Measurements from ENCODE around the gene RHOXF2B. TPM values are rescaled to one million over a fixed set of nuclear protein-coding genes. Genes with fewer than 3 reads are reported as not detected.

Gene RHOXF2B
- total and polyA plus RNA-seq, 2 of the 4 experiments (the other 2 are of a cell fraction) = not detected

GRCh38 chrX:120087289-120088017, 10.0 kb upstream of the RHOXF2B start:
- TF ChIP-seq CEBPB (IDR thresholded peaks at IDR 0.05; ENCODE audit: low read depth, low read length) (no peak), RCOR1 (IDR thresholded peaks at IDR 0.05; ENCODE audit: insufficient replicate concordance, low read length) (no peak), POLR2A (IDR thresholded peaks at IDR 0.05; ENCODE audit: low read depth, low read length) (no peak), MAZ (IDR thresholded peaks at IDR 0.05; ENCODE audit: borderline replicate concordance, low read depth, low read length) (no peak), BHLHE40 (IDR thresholded peaks at IDR 0.05; ENCODE audit: low read depth, low read length) (no peak), MAFK (IDR thresholded peaks at IDR 0.05; ENCODE audit: low read depth, low read length) (no peak), USF2 (IDR thresholded peaks at IDR 0.05; ENCODE audit: low read depth, low read length) (no peak), CHD1 (IDR thresholded peaks at IDR 0.05; ENCODE audit: low read depth, low read length) (no peak), SMC3 (IDR thresholded peaks at IDR 0.05; ENCODE audit: low read depth, low read length) (no peak), RFX5 (IDR thresholded peaks at IDR 0.05; ENCODE audit: low read depth, low read length) (no peak), MXI1 (IDR thresholded peaks at IDR 0.05; ENCODE audit: borderline replicate concordance, low read depth, low read length) (no peak), NFE2L2 (IDR thresholded peaks at IDR 0.05; ENCODE audit: low read depth, low read length) (no peak), RAD21 (IDR thresholded peaks at IDR 0.05; ENCODE audit: low read length) (no peak), FOS (IDR thresholded peaks at IDR 0.05; ENCODE audit: low read depth, low read length) (no peak), CTCF (conservative IDR thresholded peaks at IDR 0.05; ENCODE audit: low read depth, low read length) (no peak), ELK1 (IDR thresholded peaks at IDR 0.05; ENCODE audit: borderline replicate concordance, low read depth, low read length) (no peak)
- Histone ChIP-seq H3K9me3 (ENCODE audit: control insufficient read depth, insufficient read depth, low read length) (no peaks in the 10 kb centered on the region), H3K4ac (ENCODE audit: low read depth, low read length) (no peak overlapping the region), H4K8ac (ENCODE audit: low read depth in 2 of 2, low read length in 2 of 2) (no peak overlapping the region), H3K36me3 (ENCODE audit: control insufficient read depth, insufficient read depth, low read length) (no peaks in the 10 kb centered on the region), H2AK5ac (ENCODE audit: low read depth, low read length) (no peak overlapping the region), H3K4me1 (ENCODE audit: control insufficient read depth, insufficient read depth, low read length) (no peaks in the 10 kb centered on the region), H2BK120ac (ENCODE audit: low read depth, low read length) (no peak overlapping the region), H2BK15ac (ENCODE audit: low read depth, low read length) (no peak overlapping the region), H3K27ac (ENCODE audit: insufficient read depth, low read length) (no peak overlapping the region), H3K9ac (ENCODE audit: low read depth, low read length) (no peak overlapping the region), H3K4me3 (ENCODE audit: insufficient read depth, low read depth, low read length) (no peak overlapping the region), H3K27me3 (ENCODE audit: control insufficient read depth, insufficient read depth, low read length) (peaks cover 2% of the 10 kb centered on the region), H2AFZ (replicated peaks; ENCODE audit: low read length, poor library complexity) (peak overlapping the region; percentile 37), H3K9me1 (ENCODE audit: insufficient read depth, low read length) (no peaks in the 10 kb centered on the region), H3K18ac (ENCODE audit: low read depth, low read length) (no peak overlapping the region), H2AK9ac (replicated peaks; ENCODE audit: low read depth, low read length, poor library complexity) (no peak overlapping the region), H3K56ac (ENCODE audit: extremely low read depth, insufficient read depth, low read length) (no peak overlapping the region), H2BK20ac (ENCODE audit: low read depth, low read length) (no peak overlapping the region), H4K91ac (ENCODE audit: insufficient read depth, low read depth, low read length) (no peak overlapping the region), H3K79me1 (ENCODE audit: low read depth in 1 of 2, low read length in 2 of 2) (no peaks in the 10 kb centered on the region), H3K14ac (replicated peaks; ENCODE audit: low read depth, low read length) (no peak overlapping the region), H4K20me1 (ENCODE audit: insufficient read depth, low read length) (no peaks in the 10 kb centered on the region), H4K5ac (ENCODE audit: low read depth, low read length) (no peak overlapping the region), H3K23ac (ENCODE audit: low read depth, low read length) (no peak overlapping the region), H3K4me2 (ENCODE audit: low read depth, low read length) (no peak overlapping the region; the same call in 1 of the 2 replicates), H2BK5ac (ENCODE audit: low read depth, low read length, poor library complexity, severe bottlenecking) (no peak overlapping the region)
- dilution Hi-C loops (cut with HindIII; ENCODE audit: low sequenced_read_pairs, unreplicated experiment) = no loop called here
- ChIA-PET CTCF (no interaction called here), POLR2A (ENCODE audit: unreplicated experiment) (no interaction called here)
- ATAC-seq (ENCODE audit: low read depth) = no peak
- BruUV-seq (replicated peaks) = no TSS peak
- intact Hi-C loops (cut with micrococcal nuclease) = no loop called here
- 74% methylated on average over 5 of the region's 10 CpGs; no CpG with 5 or more reads in 1 of the 2 experiments for WGBS, 2 experiments (ENCODE audit: extremely low coverage in 2 of 2, insufficient read length in 1 of 2)
- DNase-seq = no peak
- in situ Hi-C loops (cut with MboI; ENCODE audit: low sequenced_read_pairs) = no loop called here

Data from IMR-90 (cell line).